ENCODE measurements around the gene HDAC5.

- no peak for TF ChIP-seq GATA2 (IDR thresholded peaks at IDR 0.05; ENCODE audit: low read depth, low read length)
- no peak for TF ChIP-seq GATA3 (IDR thresholded peaks at IDR 0.05; ENCODE audit: low read depth, low read length)
Measured at GRCh38 chr17:44132275-44132821, 8.9 kb upstream of the HDAC5 start.

Data from SH-SY5Y (cell line).